IMR-90 (cell line): ENCODE measurements around the gene CASP8. TPM values are rescaled to one million over a fixed set of nuclear protein-coding genes. Genes with fewer than 3 reads are reported as not detected.

Experiments
- ATAC-seq: fragments of 200-7000 bp; cut with Tn5 transposase; 2 replicates; pipeline ENCODE4 v1.9.1; 2020; ENCODE audit warnings: low read depth, mild to moderate bottlenecking, moderate library complexity
- BruUV-seq: library from RNA; stranded (reverse); fragments of 400-500 nt; replicated peaks from 2 replicates; lab custom pipeline; 2021; lab: Mats Ljungman, UMichigan
- CTCF ChIA-PET: fragments of 300-600 bp; formaldehyde crosslinking; extraction: SDS; loops from one replicate; lab custom pipeline; 2021; ENCODE audit warnings: antibody characterized with exemption; lab: Yijun Ruan, JAX
- POLR2A ChIA-PET: fragments of 300-600 bp; sonication (Branson Sonifier 250); formaldehyde crosslinking; loops from one replicate; lab custom pipeline; 2022; ENCODE audit warnings: antibody characterized with exemption; ENCODE audit not compliant: unreplicated experiment; lab: Charles Lee
- DNase-seq: peaks from one replicate; pipeline ENCODE4 v3.0.0; 2013
- H2AFZ ChIP-seq: replicated peaks from 2 replicates; pipeline ENCODE3; 2013; ENCODE audit warnings: low read length, mild to moderate bottlenecking; ENCODE audit not compliant: poor library complexity
- H2AK5ac ChIP-seq: 2 replicates; pipeline ENCODE4 v1.6.1; 2013; ENCODE audit warnings: low read depth, low read length, inconsistent platforms
- H2AK9ac ChIP-seq: replicated peaks from 2 replicates; pipeline ENCODE3; 2013; ENCODE audit warnings: mild to moderate bottlenecking, low read depth, low read length, moderate library complexity; ENCODE audit not compliant: poor library complexity
- H2BK120ac ChIP-seq: 2 replicates; pipeline ENCODE4 v1.6.1; 2013; ENCODE audit warnings: low read depth, low read length, inconsistent platforms
- H2BK15ac ChIP-seq: 3 replicates; pipeline ENCODE4 v1.6.1; 2013; ENCODE audit warnings: low read depth, low read length, inconsistent platforms
- H2BK20ac ChIP-seq: 2 replicates; pipeline ENCODE4 v1.6.1; 2013; ENCODE audit warnings: low read depth, mild to moderate bottlenecking, inconsistent platforms, low read length, moderate library complexity
- H2BK5ac ChIP-seq: 2 replicates; pipeline ENCODE4 v1.6.1; 2013; ENCODE audit warnings: mild to moderate bottlenecking, low read depth, low read length, inconsistent platforms; ENCODE audit not compliant: poor library complexity, severe bottlenecking
- H3K14ac ChIP-seq: replicated peaks from 2 replicates; pipeline ENCODE4 v1.6.1; 2013; ENCODE audit warnings: low read depth, low read length, inconsistent platforms
- H3K18ac ChIP-seq: 2 replicates; pipeline ENCODE4 v1.6.1; 2013; ENCODE audit warnings: low read depth, low read length, control low read depth
- H3K23ac ChIP-seq: 2 replicates; pipeline ENCODE4 v1.6.1; 2013; ENCODE audit warnings: low read depth, low read length, inconsistent platforms
- H3K27ac ChIP-seq: 2 replicates; pipeline ENCODE4 v1.5.1; 2013; ENCODE audit warnings: mild to moderate bottlenecking, control low read depth, low read length; ENCODE audit not compliant: insufficient read depth
- H3K27me3 ChIP-seq: 2 replicates; pipeline ENCODE4 v1.6.1; 2013; ENCODE audit warnings: low read length; ENCODE audit not compliant: control insufficient read depth, insufficient read depth
- H3K36me3 ChIP-seq: 2 replicates; pipeline ENCODE4 v1.6.1; 2013; ENCODE audit warnings: low read length, mixed read lengths; ENCODE audit not compliant: control insufficient read depth, insufficient read depth
- H3K4ac ChIP-seq: 2 replicates; pipeline ENCODE4 v1.6.1; 2013; ENCODE audit warnings: low read depth, low read length, inconsistent platforms
- H3K4me1 ChIP-seq: 2 replicates; pipeline ENCODE4 v1.6.1; 2013; ENCODE audit warnings: low read length, mixed read lengths; ENCODE audit not compliant: control insufficient read depth, insufficient read depth
- H3K4me2 ChIP-seq: 2 replicates; pipeline ENCODE4 v1.6.1; 2013; ENCODE audit warnings: low read depth, mild to moderate bottlenecking, control low read depth, low read length, moderate library complexity
- H3K4me3 ChIP-seq: 2 replicates; pipeline ENCODE4 v1.5.1; 2013; ENCODE audit warnings: low read depth, mild to moderate bottlenecking, control low read depth, low read length, moderate library complexity; ENCODE audit not compliant: insufficient read depth
- H3K56ac ChIP-seq: 2 replicates; pipeline ENCODE4 v1.6.1; 2013; ENCODE audit warnings: low read length, inconsistent platforms; ENCODE audit not compliant: insufficient read depth; ENCODE audit errors: extremely low read depth
- H3K79me1 ChIP-seq, 2 experiments: 2 replicates each; pipeline ENCODE4 v1.6.1; 2013; ENCODE audit warnings: low read length in 2 of 2, inconsistent platforms in 1 of 2, low read depth in 1 of 2
- H3K9ac ChIP-seq: 2 replicates; pipeline ENCODE4 v1.6.1; 2013; ENCODE audit warnings: low read depth, low read length, control low read depth
- H3K9me1 ChIP-seq: 2 replicates; pipeline ENCODE4 v1.6.1; 2013; ENCODE audit warnings: low read length, inconsistent platforms; ENCODE audit not compliant: insufficient read depth
- H3K9me3 ChIP-seq: 2 replicates; pipeline ENCODE4 v1.6.1; 2013; ENCODE audit warnings: low read length; ENCODE audit not compliant: control insufficient read depth, insufficient read depth
- H4K20me1 ChIP-seq: 2 replicates; pipeline ENCODE4 v1.6.1; 2013; ENCODE audit warnings: low read length, inconsistent platforms; ENCODE audit not compliant: insufficient read depth
- H4K5ac ChIP-seq: 2 replicates; pipeline ENCODE4 v1.6.1; 2013; ENCODE audit warnings: mild to moderate bottlenecking, low read depth, low read length, control low read depth
- H4K8ac ChIP-seq, 2 experiments: 2 replicates each; pipeline ENCODE4 v1.6.1; 2013; ENCODE audit warnings: low read depth in 2 of 2, low read length in 2 of 2, control low read depth in 1 of 2, inconsistent platforms in 1 of 2
- H4K91ac ChIP-seq: 2 replicates; pipeline ENCODE4 v1.6.1; 2013; ENCODE audit warnings: low read depth, low read length, inconsistent platforms; ENCODE audit not compliant: insufficient read depth
- BHLHE40 ChIP-seq: fragments of 150-350 bp; IDR thresholded peaks from 2 replicates; pipeline ENCODE4 v1.6.1; 2016; ENCODE audit warnings: mild to moderate bottlenecking, low read depth, low read length
- CEBPB ChIP-seq: IDR thresholded peaks from 2 replicates; pipeline ENCODE4 v1.6.1; 2012; ENCODE audit warnings: low read depth, low read length, improper control_type of control experiment
- CHD1 ChIP-seq: IDR thresholded peaks from 2 replicates; pipeline ENCODE4 v1.6.1; 2012; ENCODE audit warnings: low read depth, low read length, improper control_type of control experiment
- FOS ChIP-seq: fragments of 150-350 bp; IDR thresholded peaks from 2 replicates; pipeline ENCODE4 v1.6.1; 2016; ENCODE audit warnings: low read depth, low read length
- MAFK ChIP-seq: IDR thresholded peaks from 2 replicates; pipeline ENCODE4 v1.6.1; 2012; ENCODE audit warnings: low read depth, low read length, improper control_type of control experiment
- MAZ ChIP-seq: IDR thresholded peaks from 2 replicates; pipeline ENCODE4 v1.6.1; 2012; ENCODE audit warnings: low read depth, mild to moderate bottlenecking, low read length, improper control_type of control experiment, moderate library complexity, borderline replicate concordance
- MXI1 ChIP-seq: IDR thresholded peaks from 2 replicates; pipeline ENCODE4 v1.6.1; 2012; ENCODE audit warnings: low read depth, mild to moderate bottlenecking, low read length, moderate library complexity, borderline replicate concordance
- NFE2L2 ChIP-seq: fragments of 150-350 bp; IDR thresholded peaks from 2 replicates; pipeline ENCODE4 v1.6.1; 2016; ENCODE audit warnings: low read depth, mild to moderate bottlenecking, low read length
- POLR2A ChIP-seq: IDR thresholded peaks from 2 replicates; pipeline ENCODE4 v1.6.1; 2012; ENCODE audit warnings: mild to moderate bottlenecking, low read depth, low read length
- RAD21 ChIP-seq: IDR thresholded peaks from 2 replicates; pipeline ENCODE4 v1.6.1; 2012; ENCODE audit warnings: low read length, improper control_type of control experiment
- RCOR1 ChIP-seq: IDR thresholded peaks from 2 replicates; pipeline ENCODE4 v1.6.1; 2012; ENCODE audit warnings: mild to moderate bottlenecking, low read length, improper control_type of control experiment; ENCODE audit not compliant: insufficient replicate concordance
- RFX5 ChIP-seq: IDR thresholded peaks from 2 replicates; pipeline ENCODE4 v1.8.0; 2012; ENCODE audit warnings: low read depth, mild to moderate bottlenecking, low read length, moderate library complexity
- SMC3 ChIP-seq: fragments of 150-350 bp; IDR thresholded peaks from 2 replicates; pipeline ENCODE4 v1.6.1; 2016; ENCODE audit warnings: low read depth, mild to moderate bottlenecking, antibody characterized with exemption, low read length, moderate library complexity
- WGBS, 2 experiments: methylation state at CpG; one replicate each; pipeline versions ENCODE4 v1.1.5 to v1.1.7; 2013; ENCODE audit warnings: missing lambda C conversion rate in 2 of 2; ENCODE audit not compliant: insufficient read length in 1 of 2; ENCODE audit errors: extremely low coverage in 2 of 2; 5-methylcytosine and 5-hydroxymethylcytosine counted together
- dilution Hi-C: fragments of 300-500 bp; cut with HindIII; formaldehyde crosslinking; loops from one replicate; pipeline ENCODE4 v1.14.3; 2018; ENCODE audit warnings: low sequenced_read_pairs; ENCODE audit not compliant: unreplicated experiment
- in situ Hi-C: fragments of 300-500 bp; cut with MboI; formaldehyde crosslinking; loops from 3 replicates; pipeline ENCODE4 v1.14.3; 2019; ENCODE audit warnings: low sequenced_read_pairs, inconsistent platforms, mixed read lengths
- intact Hi-C: fragments of 100-400 bp; cut with micrococcal nuclease; formaldehyde crosslinking; loops from 2 replicates; pipeline ENCODE4 v1.10.0; 2022
- polyA plus RNA-seq, 3 experiments: library from polyadenylated mRNA; depleted of rRNA; stranded (reverse); fragments of >200 nt; gene quantifications; 2 replicates each; pipeline ENCODE4 v1.2.3, GENCODE V29; 2012; ENCODE audit warnings: low replicate concordance in 1 of 3
- total RNA-seq: library from RNA; depleted of rRNA; stranded (reverse); fragments of >200 nt; gene quantifications from 2 replicates; pipeline ENCODE4 v1.2.3, GENCODE V29; 2012
- TF ChIP-seq, protein P1 (sequence below): conservative IDR thresholded peaks from 2 replicates; pipeline ENCODE4 v1.5.1; 2012; ENCODE audit warnings: mild to moderate bottlenecking, low read depth, low read length, improper control_type of control experiment
- TF ChIP-seq, protein P2 (sequence below): fragments of 150-350 bp; IDR thresholded peaks from 2 replicates; pipeline ENCODE4 v1.6.1; 2016; ENCODE audit warnings: low read depth, mild to moderate bottlenecking, low read length, moderate library complexity, borderline replicate concordance
- TF ChIP-seq, protein P3 (sequence below): fragments of 150-350 bp; IDR thresholded peaks from 2 replicates; pipeline ENCODE4 v1.6.1; 2017; ENCODE audit warnings: mild to moderate bottlenecking, antibody characterized with exemption, low read length, low read depth

Gene CASP8
- total and polyA plus RNA-seq, 2 of the 4 experiments (the other 2 are of a cell fraction): 13.1 to 17.0 TPM

DNA sequence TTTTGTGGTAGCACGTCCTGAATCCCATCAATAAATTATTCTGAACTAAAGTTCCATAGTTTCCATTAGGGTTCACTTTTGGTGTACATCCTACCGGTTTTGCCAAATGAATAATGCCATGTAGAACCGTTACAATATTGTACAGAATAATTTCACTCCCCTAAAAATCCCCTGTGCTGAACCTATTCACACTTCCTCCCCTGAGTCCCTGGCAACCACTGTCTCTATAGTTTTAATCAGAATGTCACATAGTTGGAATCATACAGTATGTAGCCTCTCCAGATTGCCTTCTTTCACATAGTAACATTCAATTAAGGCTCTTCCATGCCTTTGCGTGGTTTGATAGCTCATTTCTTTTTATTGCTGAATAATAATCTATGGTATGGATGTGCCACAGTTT is 9.6 kb upstream of the CASP8 start:
- H3K4me2 ChIP-seq: no peak overlapping the region
- DNase-seq (no peak), ATAC-seq (no peak)
- peaks cover 5% of the 10 kb centered on the region; the same call in 1 of the 2 replicates for H3K4me1 ChIP-seq
- no peak overlapping the region for H3K23ac ChIP-seq
- H2BK120ac ChIP-seq: no peak overlapping the region
- no peak overlapping the region for H2BK15ac ChIP-seq
- no peaks in the 10 kb centered on the region for H4K20me1 ChIP-seq
- H2AFZ ChIP-seq: no peak overlapping the region
- in situ Hi-C loops: no loop called here
- WGBS, 2 experiments: no CpG with 5 or more reads among the region's 4 CpGs
- H3K18ac ChIP-seq: no peak overlapping the region
- H3K9me1 ChIP-seq: no peaks in the 10 kb centered on the region
- no peaks in the 10 kb centered on the region for H3K36me3 ChIP-seq
- no TSS peak for BruUV-seq
- dilution Hi-C loops: no loop called here
- peaks cover 4% of the 10 kb centered on the region for H3K9me3 ChIP-seq
- no peak overlapping the region for H3K14ac ChIP-seq
- H3K4me3 ChIP-seq: no peak overlapping the region
- H4K8ac ChIP-seq: no peak overlapping the region
- H4K91ac ChIP-seq: no peak overlapping the region
- H3K79me1 ChIP-seq: no peaks in the 10 kb centered on the region
- H3K4ac ChIP-seq: no peak overlapping the region
- no peak overlapping the region for H3K56ac ChIP-seq
- H2BK5ac ChIP-seq: no peak overlapping the region
- no peak overlapping the region for H4K5ac ChIP-seq
- no peak overlapping the region for H2BK20ac ChIP-seq
- no peak overlapping the region for H3K9ac ChIP-seq
- ChIA-PET CTCF (no interaction called here), POLR2A (no interaction called here)
- no peak overlapping the region for H2AK5ac ChIP-seq
- TF ChIP-seq BHLHE40 (no peak), RAD21 (no peak), MAZ (no peak), RFX5 (no peak), MXI1 (no peak), CEBPB (no peak), FOS (no peak), MAFK (no peak), POLR2A (no peak), NFE2L2 (no peak), SMC3 (no peak), CHD1 (no peak), RCOR1 (no peak)
- TF ChIP-seq, protein P1, sequence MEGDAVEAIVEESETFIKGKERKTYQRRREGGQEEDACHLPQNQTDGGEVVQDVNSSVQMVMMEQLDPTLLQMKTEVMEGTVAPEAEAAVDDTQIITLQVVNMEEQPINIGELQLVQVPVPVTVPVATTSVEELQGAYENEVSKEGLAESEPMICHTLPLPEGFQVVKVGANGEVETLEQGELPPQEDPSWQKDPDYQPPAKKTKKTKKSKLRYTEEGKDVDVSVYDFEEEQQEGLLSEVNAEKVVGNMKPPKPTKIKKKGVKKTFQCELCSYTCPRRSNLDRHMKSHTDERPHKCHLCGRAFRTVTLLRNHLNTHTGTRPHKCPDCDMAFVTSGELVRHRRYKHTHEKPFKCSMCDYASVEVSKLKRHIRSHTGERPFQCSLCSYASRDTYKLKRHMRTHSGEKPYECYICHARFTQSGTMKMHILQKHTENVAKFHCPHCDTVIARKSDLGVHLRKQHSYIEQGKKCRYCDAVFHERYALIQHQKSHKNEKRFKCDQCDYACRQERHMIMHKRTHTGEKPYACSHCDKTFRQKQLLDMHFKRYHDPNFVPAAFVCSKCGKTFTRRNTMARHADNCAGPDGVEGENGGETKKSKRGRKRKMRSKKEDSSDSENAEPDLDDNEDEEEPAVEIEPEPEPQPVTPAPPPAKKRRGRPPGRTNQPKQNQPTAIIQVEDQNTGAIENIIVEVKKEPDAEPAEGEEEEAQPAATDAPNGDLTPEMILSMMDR: no peak
- TF ChIP-seq, protein P2, sequence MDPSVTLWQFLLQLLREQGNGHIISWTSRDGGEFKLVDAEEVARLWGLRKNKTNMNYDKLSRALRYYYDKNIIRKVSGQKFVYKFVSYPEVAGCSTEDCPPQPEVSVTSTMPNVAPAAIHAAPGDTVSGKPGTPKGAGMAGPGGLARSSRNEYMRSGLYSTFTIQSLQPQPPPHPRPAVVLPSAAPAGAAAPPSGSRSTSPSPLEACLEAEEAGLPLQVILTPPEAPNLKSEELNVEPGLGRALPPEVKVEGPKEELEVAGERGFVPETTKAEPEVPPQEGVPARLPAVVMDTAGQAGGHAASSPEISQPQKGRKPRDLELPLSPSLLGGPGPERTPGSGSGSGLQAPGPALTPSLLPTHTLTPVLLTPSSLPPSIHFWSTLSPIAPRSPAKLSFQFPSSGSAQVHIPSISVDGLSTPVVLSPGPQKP: no peak
- TF ChIP-seq, protein P3, sequence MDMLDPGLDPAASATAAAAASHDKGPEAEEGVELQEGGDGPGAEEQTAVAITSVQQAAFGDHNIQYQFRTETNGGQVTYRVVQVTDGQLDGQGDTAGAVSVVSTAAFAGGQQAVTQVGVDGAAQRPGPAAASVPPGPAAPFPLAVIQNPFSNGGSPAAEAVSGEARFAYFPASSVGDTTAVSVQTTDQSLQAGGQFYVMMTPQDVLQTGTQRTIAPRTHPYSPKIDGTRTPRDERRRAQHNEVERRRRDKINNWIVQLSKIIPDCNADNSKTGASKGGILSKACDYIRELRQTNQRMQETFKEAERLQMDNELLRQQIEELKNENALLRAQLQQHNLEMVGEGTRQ: no peak
- intact Hi-C loops: no loop called here
- H2AK9ac ChIP-seq: no peak overlapping the region
- H3K27ac ChIP-seq: no peak overlapping the region
- no peaks in the 10 kb centered on the region for H3K27me3 ChIP-seq
